Measurements from ENCODE around the gene GPC5.

Gene GPC5

DNA sequence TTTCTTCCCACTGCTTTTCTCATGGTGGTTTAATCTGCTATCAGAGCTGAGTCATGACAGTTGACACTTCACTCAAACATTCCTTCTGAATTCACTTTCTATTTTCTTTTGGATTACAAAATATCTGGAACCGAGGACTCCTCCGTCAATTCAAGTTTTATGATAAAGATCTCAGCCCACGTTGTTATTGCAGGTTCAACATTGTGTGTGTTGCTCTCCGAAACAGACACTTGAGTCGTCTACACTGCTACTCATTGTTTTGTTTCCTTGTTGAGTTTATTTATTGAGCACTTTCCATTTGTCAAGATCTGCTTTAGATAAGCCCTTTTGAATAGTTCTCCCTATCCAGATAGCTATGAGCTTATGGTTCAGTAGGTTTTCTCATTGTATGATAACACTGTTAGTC is 1192.1 kb downstream of the GPC5 start:
- DNase-seq: no peak

DNA sequence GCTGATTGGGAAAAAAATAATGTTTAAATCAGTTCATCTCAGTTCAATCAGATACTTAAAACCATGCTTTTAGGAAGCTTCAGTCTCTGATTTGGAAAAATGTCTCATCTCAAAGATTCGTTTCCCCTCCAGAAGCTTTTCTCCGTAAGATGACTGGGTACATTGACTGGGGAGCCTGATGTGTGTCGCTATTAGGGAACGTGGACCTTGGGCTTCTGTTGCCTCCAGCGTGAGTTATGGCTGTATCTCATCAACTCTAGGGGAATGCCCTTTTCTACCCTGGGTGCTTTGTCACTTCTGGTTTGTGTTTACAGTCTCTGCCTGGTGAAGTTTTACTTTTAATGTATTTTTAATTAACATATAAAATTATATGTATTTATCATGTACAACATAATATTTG is 1192.7 kb downstream of the GPC5 start:
- DNase-seq: no peak

GRCh38 chr13:92592757-92593156 is 1194.3 kb downstream of the GPC5 start:
- no peak for DNase-seq

GRCh38 chr13:92602560-92602959 is 1204.1 kb downstream of the GPC5 start:
- DNase-seq: no peak

- no peak for DNase-seq
Observed at GRCh38 chr13:92609376-92609775, 1211.0 kb downstream of the GPC5 start.

DNA sequence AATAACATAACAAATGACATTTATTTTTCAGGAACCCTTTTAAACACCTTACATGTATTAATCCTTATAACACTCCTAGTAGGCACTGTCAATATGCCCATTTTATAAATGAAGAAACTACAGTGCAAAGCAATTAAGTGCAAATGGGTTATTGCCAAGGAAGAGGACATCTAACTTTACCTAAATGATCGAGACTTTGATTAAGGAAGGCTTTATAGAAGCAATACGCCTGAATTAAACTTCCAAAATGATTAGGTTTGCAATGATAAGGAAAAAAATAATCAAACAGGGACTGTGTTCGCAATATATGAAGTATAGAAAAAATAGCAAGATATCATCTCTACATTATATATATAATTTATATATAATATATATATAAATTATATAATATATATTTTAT is 1214.5 kb downstream of the GPC5 start:
- DNase-seq: no peak

DNA sequence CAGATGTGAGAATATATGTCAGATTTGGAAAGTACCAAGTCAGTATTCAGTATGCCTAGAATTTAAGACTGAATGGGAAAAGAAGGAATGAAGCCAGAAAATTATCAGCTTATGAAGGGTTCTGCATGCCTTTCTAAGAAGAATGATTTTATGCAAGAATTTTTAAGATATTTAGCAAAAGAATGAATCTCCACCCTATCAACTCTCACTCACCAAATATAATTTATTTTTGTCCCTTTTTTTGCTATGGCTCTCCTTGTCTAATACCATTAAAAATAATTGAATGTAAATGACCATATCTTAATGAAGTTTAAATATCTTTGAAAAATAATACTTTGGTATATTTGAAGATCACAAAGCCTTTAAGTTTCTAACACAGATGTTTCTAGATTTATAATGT is 1215.5 kb downstream of the GPC5 start:
- DNase-seq: no peak

DNA sequence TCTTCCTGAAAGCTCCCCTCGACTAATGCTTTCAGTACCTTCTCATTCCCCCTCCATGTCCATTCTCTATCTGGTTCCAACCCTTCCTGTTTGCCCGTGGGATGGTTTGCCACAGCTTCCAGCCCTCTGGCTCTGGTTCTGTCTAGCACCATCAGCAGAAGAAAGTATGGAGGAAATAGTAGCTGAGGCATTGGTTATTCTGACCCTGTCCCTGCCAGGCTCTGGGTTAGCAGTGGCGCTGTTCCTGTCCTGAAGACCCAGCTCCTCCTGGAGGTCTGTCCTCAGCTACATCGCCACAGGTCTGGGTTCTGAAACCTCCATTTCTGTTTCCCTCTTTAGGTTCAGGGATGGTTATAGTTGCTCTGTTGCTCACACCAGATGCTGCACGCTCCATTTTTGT is 1223.6 kb downstream of the GPC5 start:
- DNase-seq: no peak

DNA sequence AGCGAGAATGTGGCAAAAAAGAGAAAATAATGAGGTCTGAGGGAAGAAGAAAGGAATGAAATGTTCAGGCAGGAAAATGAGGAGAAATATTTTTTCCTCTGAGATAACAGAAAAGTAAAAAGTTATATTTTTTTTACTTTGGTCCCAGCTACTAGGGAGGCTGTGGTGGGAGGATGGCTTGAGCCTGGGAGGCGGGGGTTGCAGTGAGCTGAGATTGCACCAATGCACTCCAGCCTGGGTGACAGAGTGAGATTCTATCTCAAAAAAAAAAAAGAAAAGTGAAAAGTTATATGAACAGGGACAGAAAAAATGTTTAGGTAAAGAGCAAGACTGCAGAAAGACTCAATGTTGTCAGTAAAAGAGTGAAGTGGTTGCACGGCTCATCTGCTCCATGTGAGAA is 1224.5 kb downstream of the GPC5 start:
- DNase-seq: no peak

DNA sequence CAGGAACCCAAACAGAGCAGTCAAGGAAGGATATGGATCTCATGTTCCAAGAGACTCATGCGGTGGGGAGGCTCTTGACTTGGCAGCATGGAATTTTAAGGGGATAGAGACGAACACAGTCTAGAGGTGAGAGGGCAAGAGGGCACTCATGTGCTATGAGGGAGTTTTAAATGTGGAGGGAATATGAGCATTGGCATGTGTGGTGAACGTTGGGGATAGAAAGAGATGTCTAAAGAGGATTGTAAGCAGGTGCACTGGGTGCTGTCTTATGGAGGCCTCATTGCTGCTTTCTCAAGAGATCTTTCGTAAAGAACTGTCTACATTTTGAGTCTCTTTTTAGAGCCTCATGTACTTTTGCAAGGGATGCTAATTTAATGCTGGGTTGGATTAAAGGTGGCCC is 1227.9 kb downstream of the GPC5 start:
- no peak for DNase-seq

DNA sequence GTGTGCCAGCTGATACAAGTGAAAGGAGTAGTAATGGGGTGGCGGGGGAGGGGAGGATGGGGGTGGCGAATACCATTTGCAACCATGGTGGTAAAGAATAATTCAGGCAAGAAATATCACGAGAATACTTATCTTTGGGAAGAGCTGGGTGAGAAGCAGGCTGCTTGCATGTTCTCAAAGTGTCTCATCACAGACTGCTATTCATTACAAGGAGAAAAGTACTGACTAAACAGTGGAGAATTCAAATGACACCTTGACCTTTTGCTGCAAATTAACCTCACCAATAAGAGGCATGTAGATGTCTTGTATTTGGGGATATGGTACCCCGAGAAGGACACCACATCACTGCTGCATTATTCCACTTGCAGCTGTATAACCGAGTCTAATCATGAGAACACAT is 1242.5 kb downstream of the GPC5 start:
- DNase-seq: no peak

- no peak for DNase-seq
Observed at GRCh38 chr13:92649140-92649813, 1250.9 kb downstream of the GPC5 start.

DNA sequence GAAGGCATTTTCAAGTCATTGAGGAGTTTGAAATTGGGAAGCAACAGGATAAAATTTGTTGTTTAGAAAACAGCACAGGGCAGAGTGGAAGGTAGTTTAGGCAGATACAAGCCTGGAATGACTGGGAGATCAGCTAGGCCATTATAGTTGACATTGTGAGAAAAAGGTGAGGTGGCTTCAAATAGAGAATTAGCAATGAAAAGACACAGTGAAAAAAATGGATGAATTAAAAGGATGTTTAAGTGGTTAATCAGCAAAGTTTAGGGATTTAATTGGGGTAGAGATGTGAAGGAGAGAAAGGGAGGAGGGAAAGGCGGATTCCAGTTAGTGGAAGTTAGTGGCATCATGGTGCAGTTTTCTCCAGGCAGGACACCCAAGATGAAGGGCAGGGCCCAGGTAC is 1257.7 kb downstream of the GPC5 start:
- DNase-seq: no peak

DNA sequence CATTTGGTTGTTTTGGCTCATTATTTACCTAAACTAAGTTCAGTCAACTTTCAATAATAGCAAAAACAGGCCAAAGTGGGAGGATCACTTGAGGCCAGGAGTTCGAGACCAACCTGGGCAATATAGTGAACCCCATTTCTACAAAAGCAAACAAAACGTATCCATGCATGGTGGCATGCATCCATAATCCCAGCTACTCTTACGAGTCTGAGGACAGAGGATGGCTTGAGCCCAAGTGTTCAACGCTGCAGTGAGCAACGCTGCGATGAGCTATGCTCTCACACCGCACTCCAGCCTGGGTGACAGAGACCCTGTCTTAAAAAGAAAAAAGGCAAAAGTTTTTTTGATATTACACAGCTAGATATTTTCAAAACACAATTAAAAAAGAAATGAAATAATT is 1258.2 kb downstream of the GPC5 start:
- DNase-seq: no peak

GRCh38 chr13:92657565-92657964 is 1259.1 kb downstream of the GPC5 start:
- no peak for DNase-seq

- DNase-seq: no peak
Observed at GRCh38 chr13:92658293-92658692, 1259.9 kb downstream of the GPC5 start.

- DNase-seq: no peak
Observed at GRCh38 chr13:92661406-92661805, 1263.0 kb downstream of the GPC5 start.

GRCh38 chr13:92668157-92668556 is 1269.7 kb downstream of the GPC5 start:
- DNase-seq: no peak

- DNase-seq: no peak
Observed at GRCh38 chr13:92670096-92670495, 1271.7 kb downstream of the GPC5 start.

DNA sequence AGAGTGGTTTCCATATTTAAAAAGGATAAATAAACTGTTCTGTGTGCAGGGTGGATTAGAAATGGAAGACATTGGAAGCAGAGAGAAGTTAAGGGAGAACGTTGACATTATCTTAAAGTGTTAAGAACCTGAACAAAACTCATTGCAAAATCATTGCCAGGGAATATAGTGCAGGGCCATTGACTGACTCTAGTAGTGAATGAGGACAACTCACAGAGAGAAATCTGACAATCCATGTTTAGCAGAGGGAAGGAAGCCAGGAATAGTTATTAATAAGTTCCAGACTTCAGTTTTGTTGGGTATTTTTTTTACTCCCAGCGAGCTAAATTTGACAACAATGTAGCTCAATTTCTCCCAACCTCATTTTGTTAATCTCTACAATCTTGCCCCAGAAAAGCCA is 1273.4 kb downstream of the GPC5 start:
- DNase-seq: no peak

DNA sequence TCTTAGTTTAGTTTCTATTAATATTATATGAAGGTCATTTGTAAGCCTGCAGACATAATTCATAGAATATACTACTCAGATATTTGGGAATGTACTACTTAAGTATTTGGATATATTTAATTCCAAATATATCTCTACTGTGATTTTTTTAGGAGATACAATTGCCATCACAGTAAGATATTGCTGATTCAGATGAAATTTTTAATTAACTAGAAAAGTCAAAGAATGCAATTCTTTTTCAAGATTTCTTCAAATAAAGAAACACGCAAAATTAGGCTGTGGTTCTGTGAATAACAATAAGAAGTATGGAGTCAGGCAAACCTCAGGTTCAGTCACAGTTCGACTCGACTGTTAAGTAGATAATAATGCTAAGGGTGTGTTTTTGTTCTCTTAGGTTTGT is 1277.8 kb downstream of the GPC5 start:
- DNase-seq: no peak

DNA sequence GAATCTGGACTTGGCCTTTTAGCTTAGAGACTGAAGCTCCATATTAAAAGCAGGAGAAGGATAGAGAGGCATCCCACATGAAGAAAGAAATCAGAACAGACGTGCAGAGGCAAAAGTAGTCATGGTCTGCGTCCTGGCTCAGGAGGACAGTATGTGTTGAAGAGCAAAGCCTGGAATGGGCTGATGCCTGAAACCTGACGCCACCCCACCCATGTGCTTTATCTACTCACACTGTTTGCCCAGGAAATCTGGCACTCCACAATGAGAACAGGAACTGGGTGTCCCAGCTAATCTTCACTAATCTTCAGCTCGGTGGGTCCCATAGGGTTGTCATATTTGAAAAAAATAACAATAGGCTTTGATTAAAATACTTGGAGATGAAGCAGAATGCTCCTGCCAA is 1279.2 kb downstream of the GPC5 start:
- DNase-seq: no peak

GRCh38 chr13:92679602-92680001 is 1281.2 kb downstream of the GPC5 start:
- DNase-seq: no peak

DNA sequence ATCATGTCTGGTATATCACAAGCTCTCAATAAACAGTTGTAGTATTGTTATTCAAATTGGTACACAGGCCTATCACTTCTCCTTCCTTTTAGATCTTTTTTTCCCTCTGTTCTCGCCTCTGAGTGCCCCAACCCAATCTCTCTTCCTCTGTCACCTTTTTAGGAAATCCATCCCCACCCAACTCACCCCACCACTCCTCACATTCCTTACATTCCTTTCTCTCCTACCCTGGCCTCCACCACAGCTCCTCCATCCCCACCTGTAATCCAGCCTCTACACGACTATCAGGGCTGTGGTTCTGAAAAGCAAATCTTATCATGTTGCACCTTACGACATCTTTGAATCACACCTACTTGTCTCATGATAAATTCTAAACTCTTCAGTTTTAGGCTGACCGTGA is 1282.8 kb downstream of the GPC5 start:
- no peak for DNase-seq

DNA sequence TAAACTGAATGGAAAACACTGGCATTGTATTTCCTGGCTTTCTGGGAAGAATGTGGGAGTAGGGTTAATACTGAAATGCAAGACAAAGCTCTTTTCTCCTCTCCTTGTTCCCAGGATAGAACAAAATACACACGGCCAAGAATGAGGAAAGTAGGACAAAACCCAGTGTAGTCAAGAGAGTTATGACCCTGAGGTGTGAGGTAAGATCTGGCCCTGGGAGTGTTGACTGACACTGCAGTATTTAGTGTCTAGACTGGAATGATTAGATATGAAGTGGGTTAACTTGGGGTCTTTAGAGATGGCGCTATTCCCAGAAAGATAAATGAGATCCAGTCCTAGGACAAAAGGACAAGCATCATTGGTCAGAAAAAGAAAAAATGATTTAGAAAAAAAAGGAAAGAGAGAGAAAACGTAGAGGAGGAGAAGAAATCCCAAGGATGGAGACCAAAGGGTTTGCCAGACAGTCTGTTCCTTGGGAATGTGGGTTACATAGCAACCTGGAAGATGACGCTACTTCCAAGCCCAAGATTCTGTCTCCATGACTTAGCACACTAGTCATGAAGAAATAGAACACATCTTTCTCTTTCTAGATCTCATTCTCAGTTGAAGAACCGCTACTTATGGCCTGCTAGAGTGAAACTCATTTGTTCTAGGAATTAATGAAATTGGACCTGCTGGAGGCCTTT is 1284.6 kb downstream of the GPC5 start:
- DNase-seq: no peak

Measured in suppressor macrophage (primary cell).